Neural cell (in vitro differentiated cells): ENCODE results near the gene LHFPL6.

Experiments used
- CTCF ChIP-seq: fragments of 450-650 bp; IDR thresholded peaks from 2 replicates; pipeline ENCODE4 v1.5.1; 2014; ENCODE audit warnings: antibody characterized with exemption, mild to moderate bottlenecking, moderate library complexity; ENCODE audit not compliant: poor library complexity, severe bottlenecking
- EZH2 ChIP-seq: fragments of 200-600, 300-800 bp; shearing (Covaris generic), sonication (generic); IDR thresholded peaks from 2 replicates; pipeline ENCODE4 v1.6.1; 2014; ENCODE audit warnings: antibody characterized with exemption, low read length, borderline replicate concordance, mild to moderate bottlenecking; ENCODE audit not compliant: insufficient read depth, poor library complexity, severe bottlenecking

- TF ChIP-seq EZH2 (no peak), CTCF (no peak)
These were observed 300.2 kb downstream of the LHFPL6 start for GRCh38 chr13:39302820-39303219.
